Skin epidermis (tissue), 12 donors: ENCODE measurements around the gene ANKRD17.
A peak's percentile ranks its signal among the peaks of the same experiment; 100 is the strongest.
"Not testable (repeated sequence)": the region's sequence is repeated elsewhere in the genome, so short reads cannot be mapped to it uniquely, and the experiment has no call there.

Experiments used
- H3K27ac ChIP-seq, 21 experiments: fragments of 200-600 bp; sonication (generic) in 11 of 21; one replicate each; pipeline ENCODE4 v1.5.0; 2020; ENCODE audit warnings: mild to moderate bottlenecking in 3 of 21, inconsistent platforms in 2 of 21, moderate library complexity in 2 of 21
- H3K4me3 ChIP-seq, 7 experiments: fragments of 200-600 bp; sonication (generic) in 2 of 7; one replicate each; pipeline ENCODE4 v1.5.0; 2020; ENCODE audit warnings: inconsistent platforms in 2 of 7, mild to moderate bottlenecking in 2 of 7, moderate library complexity in 1 of 7

ANKRD17 gene

DNA sequence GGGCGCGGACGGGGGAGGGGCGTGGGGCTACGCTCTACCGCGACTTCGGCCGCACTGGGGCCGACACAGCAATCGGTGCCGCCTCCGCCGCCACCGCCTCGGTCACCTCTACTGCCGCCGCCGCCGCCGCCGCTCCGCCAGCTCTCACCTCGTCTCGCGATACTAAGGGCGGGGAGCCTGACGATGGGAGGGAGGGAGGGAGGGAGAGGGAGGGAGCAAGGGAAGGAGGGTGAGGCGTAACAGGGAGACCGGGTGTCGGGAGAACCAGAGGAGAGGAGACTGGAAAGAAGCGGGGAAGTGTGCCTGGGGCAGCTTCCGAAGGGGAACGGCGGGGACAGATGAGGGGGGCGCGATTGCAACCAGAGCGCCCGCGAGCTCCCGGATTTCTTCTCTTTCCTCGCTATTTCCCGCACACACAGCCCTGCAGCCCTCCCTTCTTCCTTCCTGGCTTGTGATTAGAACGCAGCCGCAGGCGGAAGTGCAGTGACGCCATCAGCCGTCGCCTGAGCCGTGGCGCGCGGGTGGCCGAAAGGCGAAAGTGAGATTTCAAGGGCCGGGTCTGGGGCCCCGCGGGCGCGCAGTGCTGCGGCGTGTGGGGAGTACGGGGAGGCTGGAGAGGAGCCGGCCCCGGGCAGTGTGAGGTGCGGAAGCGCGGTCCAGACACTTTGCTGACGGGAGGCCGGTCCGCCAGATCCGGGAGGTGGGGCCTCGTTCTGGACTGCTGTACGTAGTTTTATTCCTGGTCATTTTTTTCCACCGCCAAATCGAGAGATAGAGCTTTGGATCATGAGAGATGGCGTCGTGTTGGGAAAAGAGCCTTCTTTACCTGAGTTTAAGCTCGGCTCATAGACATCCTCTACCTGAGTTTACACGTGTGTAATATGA is at the start of gene ANKRD17:
Gene ANKRD17 (minus strand): TSS at position 113 of the 885 bp plus-strand sequence. CDS start 130 bp downstream, outside the sequence.
- peak within 1 kb of the TSS; percentile 54 to 98 (median 88) for H3K4me3 ChIP-seq
- H3K27ac ChIP-seq, result peak within 1 kb of the TSS; percentile 93 to 100 (median 98)

DNA sequence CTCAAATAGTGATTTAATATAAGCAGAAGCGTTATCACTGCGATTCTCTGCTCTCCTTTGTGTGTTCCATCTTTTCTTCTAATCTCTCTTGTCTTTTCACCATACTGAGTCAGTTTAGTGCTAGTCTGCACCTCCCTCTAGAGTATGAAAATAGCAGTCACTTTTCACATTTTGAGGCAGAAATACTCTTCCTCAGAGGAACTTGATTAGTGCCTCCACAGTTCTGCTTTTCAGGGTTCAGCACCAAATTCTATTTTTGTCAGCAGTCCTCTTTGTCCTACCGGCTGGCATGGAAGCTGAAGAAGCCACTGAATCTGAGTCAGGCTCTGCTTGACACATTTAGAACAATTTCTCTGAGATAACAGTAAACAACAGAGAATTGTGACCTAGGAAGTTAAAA is 49.7 kb upstream of the ANKRD17 start:
- H3K27ac ChIP-seq, result no peak overlapping the region

GRCh38 chr4:73303711-73304110 is 45.1 kb upstream of the ANKRD17 start:
- Histone ChIP-seq H3K27ac (no peak overlapping the region), H3K4me3 (no peak overlapping the region)

More for the DNA sequence above, 49.7 kb upstream of the ANKRD17 start:
- no peak overlapping the region for H3K4me3 ChIP-seq

- Histone ChIP-seq H3K4me3 (no peak overlapping the region), H3K27ac (no peak overlapping the region)
These were observed 41.1 kb upstream of the ANKRD17 start for GRCh38 chr4:73299548-73300280.

DNA sequence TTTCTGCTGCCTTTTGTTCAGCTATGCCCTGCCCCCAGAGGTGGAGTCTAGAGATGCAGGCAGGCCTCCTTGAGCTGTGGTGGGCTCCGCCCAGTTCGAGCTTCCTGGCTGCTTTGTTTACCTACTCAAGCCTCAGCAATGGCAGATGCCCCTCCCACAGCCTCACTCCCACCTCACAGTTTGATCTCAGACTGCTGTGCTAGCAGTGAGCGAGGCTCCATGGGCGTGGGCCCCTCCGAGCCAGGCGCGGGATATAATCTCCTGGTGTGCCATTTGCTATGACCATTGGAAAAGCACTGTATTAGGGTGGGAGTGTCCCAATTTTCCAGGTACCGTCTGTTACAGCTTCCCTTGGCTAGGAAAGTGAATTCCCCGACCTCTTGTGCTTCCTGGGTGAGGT is 34.1 kb upstream of the ANKRD17 start:
- not testable (repeated sequence) for H3K4me3 ChIP-seq, H3K27ac ChIP-seq

GRCh38 chr4:73281982-73282381 is 23.4 kb upstream of the ANKRD17 start:
- H3K27ac ChIP-seq, result no peak overlapping the region

DNA sequence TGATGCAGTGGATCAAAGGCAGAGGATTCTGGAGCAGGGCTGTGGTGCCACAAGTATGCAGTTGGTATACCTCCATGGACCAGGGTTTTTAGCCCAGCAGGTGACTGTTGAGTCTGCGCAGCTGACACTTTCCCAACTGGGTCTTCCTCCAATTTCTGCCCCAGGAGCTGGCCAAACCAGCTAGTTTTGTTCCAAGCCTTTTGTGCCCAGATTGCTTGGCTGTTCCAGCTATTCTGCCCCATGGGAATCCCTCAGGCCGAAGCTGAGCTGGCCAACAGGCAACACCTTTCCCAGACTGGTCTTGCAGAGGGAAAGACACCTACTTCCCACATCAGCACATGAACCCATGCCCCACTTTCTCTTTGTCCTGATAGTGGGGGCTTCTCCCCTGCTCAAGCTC is 22.8 kb upstream of the ANKRD17 start:
- no peak overlapping the region for H3K4me3 ChIP-seq
- no peak overlapping the region for H3K27ac ChIP-seq

More at GRCh38 chr4:73281982-73282381, 23.4 kb upstream of the ANKRD17 start:
- no peak overlapping the region for H3K4me3 ChIP-seq

DNA sequence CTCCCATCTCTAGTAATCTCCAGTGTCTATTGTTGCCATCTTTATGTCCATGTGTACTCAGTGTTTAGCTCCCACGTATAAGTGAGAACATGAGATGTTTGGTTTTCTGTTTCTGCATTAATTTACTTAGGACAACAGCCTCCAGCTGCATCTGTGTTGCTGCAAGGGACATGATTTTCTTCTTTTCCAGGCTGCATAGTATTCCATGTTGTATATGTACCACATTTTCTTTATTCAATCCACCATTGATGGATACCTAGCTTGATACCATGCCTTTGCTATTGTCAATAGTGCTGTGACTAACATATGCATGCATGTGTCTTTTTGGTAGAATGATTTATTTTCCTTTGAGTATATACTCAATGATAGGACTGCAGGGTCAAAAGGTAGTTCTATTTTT is 18.6 kb upstream of the ANKRD17 start:
- no peak overlapping the region for H3K4me3 ChIP-seq
- no peak overlapping the region for H3K27ac ChIP-seq

DNA sequence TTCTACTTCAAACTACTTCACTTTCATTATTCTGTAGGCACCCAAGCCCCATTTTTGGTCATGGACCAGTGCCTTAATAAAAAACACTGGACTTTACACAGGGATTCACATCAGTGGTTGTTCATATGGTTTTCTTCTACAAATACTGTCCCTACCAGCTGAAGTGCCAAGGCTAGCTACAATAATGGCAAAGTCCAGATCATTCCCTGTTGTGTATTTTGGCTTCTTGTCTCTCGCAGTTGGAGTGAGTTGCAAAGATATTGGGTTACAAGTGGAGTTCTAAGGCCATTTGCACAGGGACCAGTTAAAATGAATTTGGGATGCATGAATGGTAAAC is 16.7 kb upstream of the ANKRD17 start:
- no peak overlapping the region for H3K27ac ChIP-seq
- no peak overlapping the region for H3K4me3 ChIP-seq

DNA sequence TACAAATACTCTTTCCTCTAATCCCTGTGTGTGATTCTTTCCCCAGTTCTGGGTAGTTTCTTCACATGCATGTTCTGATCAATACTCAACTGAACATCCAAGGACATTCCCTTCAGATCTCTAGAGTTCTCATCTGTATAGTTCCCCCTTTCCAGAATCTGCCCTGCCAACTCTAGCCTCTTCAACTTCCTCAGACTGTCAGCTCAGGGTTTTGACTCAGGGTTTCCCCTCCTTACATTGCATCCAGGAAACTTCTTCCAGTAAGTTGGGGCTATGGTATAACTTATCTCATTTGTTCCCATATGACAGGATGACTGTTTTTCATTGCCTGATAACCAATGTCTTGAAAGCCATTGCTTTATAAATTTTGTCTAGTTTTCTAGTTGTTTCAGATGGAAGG is 14.2 kb upstream of the ANKRD17 start:
- no peak overlapping the region for H3K27ac ChIP-seq
- H3K4me3 ChIP-seq, result no peak overlapping the region

DNA sequence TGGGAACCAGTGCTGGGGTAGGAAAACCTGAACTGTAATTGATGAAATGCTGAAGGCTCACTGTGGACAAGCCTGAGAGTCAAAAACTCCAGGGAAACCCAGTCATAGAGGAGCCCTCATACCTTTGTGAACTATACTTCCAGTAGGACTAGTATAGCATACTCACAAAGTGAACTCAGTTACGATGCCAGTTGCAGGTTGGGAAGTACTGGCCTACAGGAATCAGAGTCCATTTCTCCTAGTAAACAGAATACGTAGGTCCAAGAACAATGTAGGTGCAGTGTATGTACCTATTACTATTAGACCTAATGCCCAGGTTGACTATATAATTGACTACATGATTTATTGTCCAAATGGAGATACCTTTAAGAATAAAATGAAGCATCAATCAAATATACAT is 8.5 kb upstream of the ANKRD17 start:
- no peak overlapping the region for H3K27ac ChIP-seq
- H3K4me3 ChIP-seq, result no peak overlapping the region

DNA sequence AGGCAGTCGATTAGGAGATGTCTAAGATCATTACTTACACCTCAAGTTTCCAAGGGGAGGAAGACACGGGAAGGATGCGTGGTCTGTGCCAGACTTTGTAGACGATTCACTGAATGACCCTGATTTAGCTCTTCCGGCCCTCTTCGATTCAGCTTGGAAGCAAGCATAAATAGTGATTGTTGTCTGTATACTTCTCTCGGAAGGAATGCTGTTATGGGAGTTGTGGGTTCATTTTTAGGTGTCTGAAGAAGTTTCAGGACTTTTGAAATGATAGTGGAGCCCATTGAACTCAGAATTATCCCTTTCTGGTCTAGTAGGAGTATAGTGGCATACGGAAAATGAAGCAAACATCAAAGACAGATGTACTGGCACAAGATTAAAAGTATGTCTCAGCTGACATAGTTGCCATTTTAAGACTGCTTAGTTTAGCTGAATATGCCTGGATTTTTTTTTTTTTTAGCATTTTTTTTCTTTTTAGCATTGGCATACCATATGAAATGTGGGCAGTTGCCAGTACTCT is 1.0 kb upstream of the ANKRD17 start:
- peak overlapping the region; percentile 93 to 100 (median 98) for H3K27ac ChIP-seq
- H3K4me3 ChIP-seq, result peak overlapping the region; percentile 54 to 98 (median 88)

DNA sequence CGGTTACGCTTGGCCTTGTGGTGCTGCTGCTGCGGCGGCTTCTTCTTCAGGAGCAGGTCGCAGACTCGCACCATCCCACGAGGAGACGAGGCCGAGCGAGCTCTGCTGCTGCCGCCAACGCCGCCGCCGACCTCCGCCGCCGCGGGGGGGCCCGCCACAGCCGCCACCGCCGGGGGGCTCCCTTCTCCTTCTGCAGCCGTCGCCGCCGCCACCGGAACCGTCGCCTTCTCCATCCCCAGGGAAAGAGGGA is 237 bp downstream of the ANKRD17 start:
- Histone ChIP-seq H3K27ac (peak overlapping the region; percentile 93 to 100 (median 98)), H3K4me3 (peak overlapping the region; percentile 54 to 98 (median 88))

GRCh38 chr4:73257651-73258435 is 755 bp downstream of the ANKRD17 start:
- Histone ChIP-seq H3K4me3 (peak overlapping the region; percentile 54 to 98 (median 88)), H3K27ac (peak overlapping the region; percentile 93 to 100 (median 98))

GRCh38 chr4:73257234-73257633 is 1.4 kb downstream of the ANKRD17 start:
- Histone ChIP-seq H3K4me3 (peak overlapping the region; percentile 54 to 98 (median 88)), H3K27ac (peak overlapping the region in 18 of 21 experiments; percentile 93 to 100 (median 98))

GRCh38 chr4:73255847-73256246 is 2.8 kb downstream of the ANKRD17 start:
- not testable (repeated sequence) for H3K27ac ChIP-seq, H3K4me3 ChIP-seq

GRCh38 chr4:73252001-73252400 is 6.6 kb downstream of the ANKRD17 start:
- H3K4me3 ChIP-seq, result no peak overlapping the region

GRCh38 chr4:73251384-73251783 is 7.2 kb downstream of the ANKRD17 start:
- H3K27ac ChIP-seq, result no peak overlapping the region
- no peak overlapping the region for H3K4me3 ChIP-seq

More at GRCh38 chr4:73252001-73252400, 6.6 kb downstream of the ANKRD17 start:
- H3K27ac ChIP-seq, result no peak overlapping the region

GRCh38 chr4:73250642-73251041 is 8.0 kb downstream of the ANKRD17 start:
- Histone ChIP-seq H3K4me3 (no peak overlapping the region), H3K27ac (no peak overlapping the region)

DNA sequence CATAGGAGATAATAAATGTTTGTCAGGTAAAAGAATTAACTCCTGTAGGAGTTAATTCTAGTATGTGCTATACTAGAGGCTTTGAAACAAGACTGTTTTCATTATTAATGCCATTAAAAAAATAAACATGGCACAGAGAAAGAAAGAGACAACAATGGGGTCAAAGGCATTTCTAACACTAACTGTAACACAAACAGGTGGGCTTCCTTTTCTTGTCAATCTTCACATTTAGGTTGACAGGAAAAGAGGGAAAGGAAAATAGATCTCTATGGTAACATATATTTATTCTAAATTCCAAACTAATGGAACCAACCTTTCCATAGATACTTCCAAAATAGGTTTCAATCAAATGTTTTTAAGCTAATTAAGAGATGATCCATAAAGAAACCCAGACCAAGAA is 9.8 kb downstream of the ANKRD17 start:
- H3K27ac ChIP-seq, result no peak overlapping the region
- no peak overlapping the region for H3K4me3 ChIP-seq
